Measurements from ENCODE around the gene CAPG. TPM values are rescaled to one million over a fixed set of nuclear protein-coding genes. Genes with fewer than 3 reads are reported as not detected.

The CAPG gene
- total RNA-seq, 1 experiment from 2014 or later, result 117 TPM

DNA sequence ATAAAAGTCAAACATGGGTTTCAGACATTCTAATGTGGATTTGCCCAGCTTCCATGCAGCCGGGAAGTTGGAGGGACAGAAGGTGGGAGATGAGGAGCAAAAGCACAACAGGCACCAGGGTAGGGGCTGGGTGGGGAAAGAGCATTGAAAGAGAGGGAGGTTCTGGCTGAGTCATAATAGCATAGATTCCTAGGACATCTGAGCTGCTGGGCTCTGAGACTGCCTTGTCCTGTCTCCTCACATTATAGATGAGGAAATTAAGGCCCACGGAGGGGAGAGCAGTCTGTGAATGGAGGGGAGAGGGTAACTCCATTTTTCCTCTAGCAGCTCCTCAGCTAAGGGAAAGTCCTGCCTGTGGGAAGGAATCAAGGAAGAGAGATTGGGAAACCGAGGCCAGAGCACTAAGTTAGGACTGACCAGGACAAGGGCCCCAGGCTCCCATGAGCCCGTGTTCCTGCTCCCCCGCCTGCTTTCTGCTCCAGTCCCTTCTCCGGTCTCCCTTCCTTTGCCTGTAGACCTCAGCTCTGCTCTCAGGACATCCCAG is 34.5 kb upstream of the CAPG start:
- ChIA-PET CTCF (interaction anchor here (0.8 kb wide), 1 partner anchor 11 kb away, joined by 3 read pairs; no protein-coding TSS in a partner anchor), POLR2A (interaction anchor here (1.0 to 2.4 kb wide), 2 partner anchors 25 to 94 kb away, joined by 5 to 10 read pairs; partner anchors contain the start of gene MAT2A)
- H3K27me3 Mint-ChIP-seq (ENCODE audit: low read depth), result no peaks in the 10 kb centered on the region
- H3K4me3 Mint-ChIP-seq, result no peak overlapping the region
- TF ChIP-seq ZNF263 (CRISPR knock-in tag; IDR thresholded peaks at IDR 0.05; ENCODE audit: low read depth) (no peak), MXD4 (CRISPR knock-in tag; IDR thresholded peaks at IDR 0.05; ENCODE audit: borderline replicate concordance) (no peak)
- TF ChIP-seq, protein P1, sequence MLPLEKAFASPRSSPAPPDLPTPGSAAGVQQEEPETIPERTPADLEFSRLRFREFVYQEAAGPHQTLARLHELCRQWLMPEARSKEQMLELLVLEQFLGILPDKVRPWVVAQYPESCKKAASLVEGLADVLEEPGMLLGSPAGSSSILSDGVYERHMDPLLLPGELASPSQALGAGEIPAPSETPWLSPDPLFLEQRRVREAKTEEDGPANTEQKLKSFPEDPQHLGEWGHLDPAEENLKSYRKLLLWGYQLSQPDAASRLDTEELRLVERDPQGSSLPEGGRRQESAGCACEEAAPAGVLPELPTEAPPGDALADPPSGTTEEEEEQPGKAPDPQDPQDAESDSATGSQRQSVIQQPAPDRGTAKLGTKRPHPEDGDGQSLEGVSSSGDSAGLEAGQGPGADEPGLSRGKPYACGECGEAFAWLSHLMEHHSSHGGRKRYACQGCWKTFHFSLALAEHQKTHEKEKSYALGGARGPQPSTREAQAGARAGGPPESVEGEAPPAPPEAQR (CRISPR knock-in tag; IDR thresholded peaks at IDR 0.05), result no peak
- DNase-seq (ENCODE audit: low spot score) (no peak), ATAC-seq (no peak)
- peaks cover 4% of the 10 kb centered on the region for H3K4me1 Mint-ChIP-seq
- no peak overlapping the region for H3K27ac Mint-ChIP-seq
- H3K9me3 Mint-ChIP-seq, result no peaks in the 10 kb centered on the region
- no peaks in the 10 kb centered on the region for H3K36me3 Mint-ChIP-seq

DNA sequence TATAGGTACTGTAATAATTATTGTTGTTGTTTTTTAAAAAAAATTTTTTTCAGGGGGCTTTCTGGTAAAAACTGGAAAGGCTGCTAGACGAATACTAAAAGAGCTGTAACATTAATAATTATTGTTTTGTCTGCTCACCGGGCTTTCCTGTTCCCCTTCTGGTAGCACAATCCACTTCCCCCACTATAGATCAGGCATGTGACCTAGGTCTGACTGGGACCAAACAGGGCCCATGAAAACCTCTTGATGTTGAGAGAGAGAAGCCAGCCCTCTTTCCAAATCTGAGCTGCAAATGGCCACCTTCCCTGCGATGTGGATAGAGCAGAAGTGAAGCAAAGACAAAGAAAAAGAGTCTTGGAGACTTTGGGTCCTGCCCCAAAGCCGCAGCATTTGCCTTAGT is 31.7 kb upstream of the CAPG start:
- H3K9me3 Mint-ChIP-seq, result no peaks in the 10 kb centered on the region
- CTCF ChIA-PET, result interaction anchor here (0.9 to 1.2 kb wide), 3 partner anchors 11 to 110 kb away, joined by 3 to 4 read pairs (median 4); no protein-coding TSS in a partner anchor
- no peaks in the 10 kb centered on the region for H3K36me3 Mint-ChIP-seq
- POLR2A ChIA-PET, result interaction anchor here (1.0 to 1.5 kb wide), 2 partner anchors 9 to 97 kb away, joined by 4 to 6 read pairs; partner anchors contain the start of gene MAT2A
- peaks cover 18% of the 10 kb centered on the region for H3K4me1 Mint-ChIP-seq
- no peak for DNase-seq (ENCODE audit: low spot score)
- peaks cover 9% of the 10 kb centered on the region for H3K27me3 Mint-ChIP-seq (ENCODE audit: low read depth)
- TF ChIP-seq, protein P2, sequence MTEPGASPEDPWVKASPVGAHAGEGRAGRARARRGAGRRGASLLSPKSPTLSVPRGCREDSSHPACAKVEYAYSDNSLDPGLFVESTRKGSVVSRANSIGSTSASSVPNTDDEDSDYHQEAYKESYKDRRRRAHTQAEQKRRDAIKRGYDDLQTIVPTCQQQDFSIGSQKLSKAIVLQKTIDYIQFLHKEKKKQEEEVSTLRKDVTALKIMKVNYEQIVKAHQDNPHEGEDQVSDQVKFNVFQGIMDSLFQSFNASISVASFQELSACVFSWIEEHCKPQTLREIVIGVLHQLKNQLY (CRISPR knock-in tag; IDR thresholded peaks at IDR 0.05), result no peak
- TF ChIP-seq RORB (CRISPR knock-in tag; IDR thresholded peaks at IDR 0.05) (no peak), HMGA2 (CRISPR knock-in tag; IDR thresholded peaks at IDR 0.05) (no peak), ELF4 (CRISPR knock-in tag; IDR thresholded peaks at IDR 0.05; ENCODE audit: low read depth) (no peak), GRHL2 (CRISPR knock-in tag; IDR thresholded peaks at IDR 0.05; ENCODE audit: insufficient replicate concordance, severe bottlenecking) (no peak), EMX1 (CRISPR knock-in tag; IDR thresholded peaks at IDR 0.05) (no peak), NR2C2 (CRISPR knock-in tag; IDR thresholded peaks at IDR 0.05) (no peak), TEAD1 (CRISPR knock-in tag; IDR thresholded peaks at IDR 0.05) (no peak), FOXP1 (CRISPR knock-in tag; IDR thresholded peaks at IDR 0.05; ENCODE audit: borderline replicate concordance) (no peak)
- TF ChIP-seq, protein P3, sequence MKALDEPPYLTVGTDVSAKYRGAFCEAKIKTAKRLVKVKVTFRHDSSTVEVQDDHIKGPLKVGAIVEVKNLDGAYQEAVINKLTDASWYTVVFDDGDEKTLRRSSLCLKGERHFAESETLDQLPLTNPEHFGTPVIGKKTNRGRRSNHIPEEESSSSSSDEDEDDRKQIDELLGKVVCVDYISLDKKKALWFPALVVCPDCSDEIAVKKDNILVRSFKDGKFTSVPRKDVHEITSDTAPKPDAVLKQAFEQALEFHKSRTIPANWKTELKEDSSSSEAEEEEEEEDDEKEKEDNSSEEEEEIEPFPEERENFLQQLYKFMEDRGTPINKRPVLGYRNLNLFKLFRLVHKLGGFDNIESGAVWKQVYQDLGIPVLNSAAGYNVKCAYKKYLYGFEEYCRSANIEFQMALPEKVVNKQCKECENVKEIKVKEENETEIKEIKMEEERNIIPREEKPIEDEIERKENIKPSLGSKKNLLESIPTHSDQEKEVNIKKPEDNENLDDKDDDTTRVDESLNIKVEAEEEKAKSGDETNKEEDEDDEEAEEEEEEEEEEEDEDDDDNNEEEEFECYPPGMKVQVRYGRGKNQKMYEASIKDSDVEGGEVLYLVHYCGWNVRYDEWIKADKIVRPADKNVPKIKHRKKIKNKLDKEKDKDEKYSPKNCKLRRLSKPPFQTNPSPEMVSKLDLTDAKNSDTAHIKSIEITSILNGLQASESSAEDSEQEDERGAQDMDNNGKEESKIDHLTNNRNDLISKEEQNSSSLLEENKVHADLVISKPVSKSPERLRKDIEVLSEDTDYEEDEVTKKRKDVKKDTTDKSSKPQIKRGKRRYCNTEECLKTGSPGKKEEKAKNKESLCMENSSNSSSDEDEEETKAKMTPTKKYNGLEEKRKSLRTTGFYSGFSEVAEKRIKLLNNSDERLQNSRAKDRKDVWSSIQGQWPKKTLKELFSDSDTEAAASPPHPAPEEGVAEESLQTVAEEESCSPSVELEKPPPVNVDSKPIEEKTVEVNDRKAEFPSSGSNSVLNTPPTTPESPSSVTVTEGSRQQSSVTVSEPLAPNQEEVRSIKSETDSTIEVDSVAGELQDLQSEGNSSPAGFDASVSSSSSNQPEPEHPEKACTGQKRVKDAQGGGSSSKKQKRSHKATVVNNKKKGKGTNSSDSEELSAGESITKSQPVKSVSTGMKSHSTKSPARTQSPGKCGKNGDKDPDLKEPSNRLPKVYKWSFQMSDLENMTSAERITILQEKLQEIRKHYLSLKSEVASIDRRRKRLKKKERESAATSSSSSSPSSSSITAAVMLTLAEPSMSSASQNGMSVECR (CRISPR knock-in tag; IDR thresholded peaks at IDR 0.05; ENCODE audit: borderline replicate concordance), result no peak
- TF ChIP-seq, protein P4, sequence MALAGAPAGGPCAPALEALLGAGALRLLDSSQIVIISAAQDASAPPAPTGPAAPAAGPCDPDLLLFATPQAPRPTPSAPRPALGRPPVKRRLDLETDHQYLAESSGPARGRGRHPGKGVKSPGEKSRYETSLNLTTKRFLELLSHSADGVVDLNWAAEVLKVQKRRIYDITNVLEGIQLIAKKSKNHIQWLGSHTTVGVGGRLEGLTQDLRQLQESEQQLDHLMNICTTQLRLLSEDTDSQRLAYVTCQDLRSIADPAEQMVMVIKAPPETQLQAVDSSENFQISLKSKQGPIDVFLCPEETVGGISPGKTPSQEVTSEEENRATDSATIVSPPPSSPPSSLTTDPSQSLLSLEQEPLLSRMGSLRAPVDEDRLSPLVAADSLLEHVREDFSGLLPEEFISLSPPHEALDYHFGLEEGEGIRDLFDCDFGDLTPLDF (CRISPR knock-in tag; IDR thresholded peaks at IDR 0.05), result no peak
- no peak for ATAC-seq
- H3K27ac Mint-ChIP-seq, result no peak overlapping the region
- H3K4me3 Mint-ChIP-seq, result no peak overlapping the region

DNA sequence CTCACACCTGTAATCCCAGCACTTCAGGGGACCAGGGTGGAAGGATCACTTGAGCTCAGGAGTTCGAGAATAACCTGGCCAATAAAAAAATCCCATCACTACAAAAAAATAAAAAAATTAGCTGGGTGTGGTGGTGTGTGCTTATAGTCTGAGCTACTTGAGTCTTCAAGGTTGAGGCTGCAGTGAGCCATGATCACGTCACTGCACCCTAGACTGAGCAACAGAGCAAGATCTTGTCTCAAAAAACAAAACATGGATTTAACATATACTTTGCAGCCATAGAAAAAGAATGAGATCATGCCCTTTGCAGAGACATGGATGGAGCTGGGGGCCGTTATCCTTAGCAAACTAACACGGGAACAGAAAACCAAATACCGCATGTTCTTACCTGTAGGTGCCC is 30.6 kb upstream of the CAPG start:
- H3K4me1 Mint-ChIP-seq, result peaks cover 25% of the 10 kb centered on the region
- H3K27me3 Mint-ChIP-seq (ENCODE audit: low read depth), result peaks cover 15% of the 10 kb centered on the region
- H3K4me3 Mint-ChIP-seq, result no peak overlapping the region
- ATAC-seq, result no peak
- ChIA-PET POLR2A (no interaction called here), CTCF (interaction anchor here (0.6 to 0.9 kb wide), 2 partner anchors 41 to 111 kb away, joined by 4 to 6 read pairs; no protein-coding TSS in a partner anchor)
- H3K27ac Mint-ChIP-seq, result no peak overlapping the region
- no peak for DNase-seq (ENCODE audit: low spot score)
- H3K36me3 Mint-ChIP-seq, result no peaks in the 10 kb centered on the region
- no peaks in the 10 kb centered on the region for H3K9me3 Mint-ChIP-seq
- no peak for TF ChIP-seq SMAD4 (CRISPR knock-in tag; IDR thresholded peaks at IDR 0.05)
- no peak for TF ChIP-seq ZNF263 (CRISPR knock-in tag; IDR thresholded peaks at IDR 0.05; ENCODE audit: low read depth)
- no peak for TF ChIP-seq SOX15 (CRISPR knock-in tag; IDR thresholded peaks at IDR 0.05)
- TF ChIP-seq TCF7 (CRISPR knock-in tag; IDR thresholded peaks at IDR 0.05; ENCODE audit: low read depth), result no peak
- TF ChIP-seq KAT7 (CRISPR knock-in tag; IDR thresholded peaks at IDR 0.05; ENCODE audit: borderline replicate concordance), result no peak
- TF ChIP-seq ZNF232 (CRISPR knock-in tag; IDR thresholded peaks at IDR 0.05), result no peak
- TF ChIP-seq HMGA2 (CRISPR knock-in tag; IDR thresholded peaks at IDR 0.05), result no peak
- TF ChIP-seq, protein P5, sequence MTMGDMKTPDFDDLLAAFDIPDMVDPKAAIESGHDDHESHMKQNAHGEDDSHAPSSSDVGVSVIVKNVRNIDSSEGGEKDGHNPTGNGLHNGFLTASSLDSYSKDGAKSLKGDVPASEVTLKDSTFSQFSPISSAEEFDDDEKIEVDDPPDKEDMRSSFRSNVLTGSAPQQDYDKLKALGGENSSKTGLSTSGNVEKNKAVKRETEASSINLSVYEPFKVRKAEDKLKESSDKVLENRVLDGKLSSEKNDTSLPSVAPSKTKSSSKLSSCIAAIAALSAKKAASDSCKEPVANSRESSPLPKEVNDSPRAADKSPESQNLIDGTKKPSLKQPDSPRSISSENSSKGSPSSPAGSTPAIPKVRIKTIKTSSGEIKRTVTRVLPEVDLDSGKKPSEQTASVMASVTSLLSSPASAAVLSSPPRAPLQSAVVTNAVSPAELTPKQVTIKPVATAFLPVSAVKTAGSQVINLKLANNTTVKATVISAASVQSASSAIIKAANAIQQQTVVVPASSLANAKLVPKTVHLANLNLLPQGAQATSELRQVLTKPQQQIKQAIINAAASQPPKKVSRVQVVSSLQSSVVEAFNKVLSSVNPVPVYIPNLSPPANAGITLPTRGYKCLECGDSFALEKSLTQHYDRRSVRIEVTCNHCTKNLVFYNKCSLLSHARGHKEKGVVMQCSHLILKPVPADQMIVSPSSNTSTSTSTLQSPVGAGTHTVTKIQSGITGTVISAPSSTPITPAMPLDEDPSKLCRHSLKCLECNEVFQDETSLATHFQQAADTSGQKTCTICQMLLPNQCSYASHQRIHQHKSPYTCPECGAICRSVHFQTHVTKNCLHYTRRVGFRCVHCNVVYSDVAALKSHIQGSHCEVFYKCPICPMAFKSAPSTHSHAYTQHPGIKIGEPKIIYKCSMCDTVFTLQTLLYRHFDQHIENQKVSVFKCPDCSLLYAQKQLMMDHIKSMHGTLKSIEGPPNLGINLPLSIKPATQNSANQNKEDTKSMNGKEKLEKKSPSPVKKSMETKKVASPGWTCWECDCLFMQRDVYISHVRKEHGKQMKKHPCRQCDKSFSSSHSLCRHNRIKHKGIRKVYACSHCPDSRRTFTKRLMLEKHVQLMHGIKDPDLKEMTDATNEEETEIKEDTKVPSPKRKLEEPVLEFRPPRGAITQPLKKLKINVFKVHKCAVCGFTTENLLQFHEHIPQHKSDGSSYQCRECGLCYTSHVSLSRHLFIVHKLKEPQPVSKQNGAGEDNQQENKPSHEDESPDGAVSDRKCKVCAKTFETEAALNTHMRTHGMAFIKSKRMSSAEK (CRISPR knock-in tag; IDR thresholded peaks at IDR 0.05; ENCODE audit: borderline replicate concordance), result no peak

All from WTC11 (cell line).